Measurements from ENCODE around the gene ARID3C.

The ARID3C gene, protein sequence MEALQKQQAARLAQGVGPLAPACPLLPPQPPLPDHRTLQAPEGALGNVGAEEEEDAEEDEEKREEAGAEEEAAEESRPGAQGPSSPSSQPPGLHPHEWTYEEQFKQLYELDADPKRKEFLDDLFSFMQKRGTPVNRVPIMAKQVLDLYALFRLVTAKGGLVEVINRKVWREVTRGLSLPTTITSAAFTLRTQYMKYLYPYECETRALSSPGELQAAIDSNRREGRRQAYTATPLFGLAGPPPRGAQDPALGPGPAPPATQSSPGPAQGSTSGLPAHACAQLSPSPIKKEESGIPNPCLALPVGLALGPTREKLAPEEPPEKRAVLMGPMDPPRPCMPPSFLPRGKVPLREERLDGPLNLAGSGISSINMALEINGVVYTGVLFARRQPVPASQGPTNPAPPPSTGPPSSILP

DNA sequence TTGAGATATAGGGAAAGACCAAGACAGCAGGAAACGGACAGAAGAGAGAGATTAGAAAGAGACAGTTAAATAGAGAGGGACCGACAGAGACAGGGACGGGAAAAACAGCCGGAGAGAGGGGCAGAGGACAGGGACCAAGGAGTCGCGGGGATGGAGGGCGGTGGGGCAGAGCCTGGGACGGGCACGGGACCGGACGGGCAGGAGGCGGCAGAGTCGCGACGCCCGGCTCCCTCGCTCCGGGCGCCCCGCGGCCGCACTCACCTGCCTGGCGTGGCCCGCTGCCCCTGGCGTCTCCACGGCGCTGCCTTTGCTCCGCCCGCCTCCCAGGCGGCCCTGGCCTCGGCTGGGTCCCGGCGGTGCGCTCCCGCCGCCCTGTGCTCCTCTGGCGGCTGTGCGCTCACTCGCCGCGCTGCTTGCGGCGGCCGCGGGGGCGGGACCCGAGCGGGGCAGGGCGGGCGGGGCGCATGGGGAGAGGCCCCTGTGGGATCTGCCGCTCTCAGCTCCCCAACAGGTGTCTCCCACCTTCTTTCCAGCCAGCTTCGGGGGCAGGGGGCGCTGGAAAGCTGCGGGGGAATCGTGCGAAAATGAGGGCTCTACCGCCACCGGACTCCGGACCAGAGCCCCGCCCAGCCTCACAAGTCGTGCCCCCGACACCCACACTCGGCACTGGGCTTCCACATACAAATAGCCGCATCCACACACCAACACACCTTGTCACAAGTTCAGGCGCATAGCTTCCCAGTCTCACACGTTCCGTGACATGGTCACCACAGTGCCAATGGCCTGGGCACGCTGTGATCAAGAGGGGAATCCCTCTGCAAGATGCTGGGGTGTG is at the start of gene ARID3C:
Gene ARID3C (minus strand): TSS at position 411 of the 835 bp plus-strand sequence. CDS start 1,052 bp downstream, outside the sequence.
- DNase-seq (ENCODE audit: low spot score) = no peak

GRCh38 chr9:34675869-34676268 is 47.0 kb upstream of the ARID3C start:
- no peak for DNase-seq (ENCODE audit: low spot score)

GRCh38 chr9:34675048-34675714 is 46.3 kb upstream of the ARID3C start:
- DNase-seq (ENCODE audit: low spot score) = peak; percentile 82

GRCh38 chr9:34674440-34674839 is 45.6 kb upstream of the ARID3C start:
- DNase-seq (ENCODE audit: low spot score) = no peak

- DNase-seq (ENCODE audit: low spot score) = no peak
Measured at GRCh38 chr9:34671307-34671706, 42.4 kb upstream of the ARID3C start.

GRCh38 chr9:34669809-34670562 is 41.1 kb upstream of the ARID3C start:
- no peak for DNase-seq (ENCODE audit: low spot score)

DNA sequence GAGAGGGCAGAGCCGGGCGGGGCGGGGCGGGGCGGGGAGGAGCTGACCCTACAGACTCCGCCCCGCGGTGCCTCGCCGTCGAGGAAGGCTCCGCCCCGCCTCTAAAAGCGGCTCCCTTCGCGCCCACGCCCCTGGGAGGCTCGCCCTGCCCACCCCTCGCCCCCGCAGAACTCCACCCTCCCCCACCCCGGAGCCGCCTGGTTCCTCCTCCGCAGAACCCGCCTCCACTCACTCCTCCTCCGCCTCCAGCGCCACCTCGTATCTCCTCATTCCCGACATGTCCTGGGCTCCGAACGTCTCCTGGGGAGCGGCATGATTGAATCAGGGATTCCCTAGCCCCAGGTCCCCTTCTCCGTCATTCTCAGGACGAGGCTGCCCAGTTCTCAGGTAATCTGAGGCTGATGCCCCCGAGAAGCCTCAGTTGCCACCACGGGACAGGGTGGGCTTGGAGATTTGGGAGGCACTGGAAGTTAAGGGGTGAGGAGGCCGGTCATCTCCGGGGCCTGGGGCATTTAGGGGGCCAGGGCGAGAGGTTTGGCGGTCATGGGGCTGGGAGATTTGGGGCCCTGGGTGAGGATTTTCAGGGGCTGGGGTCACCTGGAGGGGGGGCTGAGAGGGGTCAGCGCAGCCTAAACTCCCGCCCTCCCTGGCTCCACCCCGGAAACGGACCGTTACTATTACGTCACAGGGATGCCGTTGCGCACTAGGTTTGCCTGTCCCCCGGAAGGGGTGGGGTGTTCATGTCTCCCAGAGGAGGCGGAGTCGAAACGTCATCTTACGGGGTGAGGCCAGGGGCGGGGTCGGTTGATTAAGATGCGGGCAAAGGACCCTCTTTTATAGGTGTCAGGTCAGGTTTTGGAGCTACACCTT is 36.8 kb upstream of the ARID3C start:
- no peak for DNase-seq (ENCODE audit: low spot score)

GRCh38 chr9:34665067-34665380 is 36.2 kb upstream of the ARID3C start:
- no peak for DNase-seq (ENCODE audit: low spot score)

DNA sequence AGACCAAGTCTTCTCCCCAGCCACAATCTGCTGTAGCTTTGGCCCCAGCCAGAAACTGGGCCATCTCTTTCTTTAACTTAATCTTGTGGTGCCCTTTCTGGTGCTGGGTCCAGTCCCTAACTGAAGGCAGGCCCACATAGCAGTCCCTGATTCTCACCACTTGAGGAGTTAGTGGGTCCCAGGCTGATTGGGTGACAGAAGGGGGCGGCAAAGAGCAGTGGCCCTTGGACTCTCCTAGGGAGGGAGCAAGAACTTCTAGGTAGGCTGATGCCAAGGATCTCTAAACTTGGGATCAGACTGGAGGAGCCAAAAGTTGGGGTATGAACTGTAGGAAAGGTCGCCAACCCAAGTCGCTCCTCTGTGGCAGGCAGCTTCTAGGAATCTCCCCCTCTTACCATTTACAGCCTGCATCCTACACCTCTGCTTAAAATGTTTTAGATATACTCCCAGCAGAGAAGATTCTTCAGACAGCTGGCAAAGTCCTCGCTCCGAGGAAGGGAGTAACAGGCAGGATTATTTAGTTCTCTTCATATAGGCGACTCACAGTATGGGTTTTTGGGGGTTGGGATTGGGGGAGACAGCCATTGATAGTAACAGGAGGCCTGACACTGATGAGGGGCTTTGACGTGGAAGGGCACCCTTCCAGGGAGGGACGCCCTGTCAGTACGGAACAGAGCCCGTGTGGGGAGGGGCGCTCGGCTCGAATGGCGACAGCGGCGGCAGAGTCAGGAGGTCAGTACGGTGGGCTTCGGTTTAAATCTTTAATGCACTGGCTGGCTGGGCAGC is 35.6 kb upstream of the ARID3C start:
- peak; percentile 15 for DNase-seq (ENCODE audit: low spot score)

DNA sequence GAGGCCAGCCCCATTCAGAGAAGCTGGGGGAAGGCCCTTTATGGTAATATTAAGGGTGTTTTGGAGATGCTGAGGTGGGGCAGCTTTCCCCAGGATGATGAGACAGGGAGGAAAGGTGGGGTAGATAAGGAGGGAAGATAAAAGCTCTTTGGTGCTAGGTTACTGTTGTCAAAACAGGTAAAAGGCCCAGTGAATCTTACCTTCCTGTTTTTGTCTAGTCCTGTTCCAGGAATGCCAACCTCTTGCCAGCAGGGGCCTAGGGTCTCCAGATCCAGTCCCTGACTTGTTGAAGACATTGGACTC is 34.4 kb upstream of the ARID3C start:
- no peak for DNase-seq (ENCODE audit: low spot score)

DNA sequence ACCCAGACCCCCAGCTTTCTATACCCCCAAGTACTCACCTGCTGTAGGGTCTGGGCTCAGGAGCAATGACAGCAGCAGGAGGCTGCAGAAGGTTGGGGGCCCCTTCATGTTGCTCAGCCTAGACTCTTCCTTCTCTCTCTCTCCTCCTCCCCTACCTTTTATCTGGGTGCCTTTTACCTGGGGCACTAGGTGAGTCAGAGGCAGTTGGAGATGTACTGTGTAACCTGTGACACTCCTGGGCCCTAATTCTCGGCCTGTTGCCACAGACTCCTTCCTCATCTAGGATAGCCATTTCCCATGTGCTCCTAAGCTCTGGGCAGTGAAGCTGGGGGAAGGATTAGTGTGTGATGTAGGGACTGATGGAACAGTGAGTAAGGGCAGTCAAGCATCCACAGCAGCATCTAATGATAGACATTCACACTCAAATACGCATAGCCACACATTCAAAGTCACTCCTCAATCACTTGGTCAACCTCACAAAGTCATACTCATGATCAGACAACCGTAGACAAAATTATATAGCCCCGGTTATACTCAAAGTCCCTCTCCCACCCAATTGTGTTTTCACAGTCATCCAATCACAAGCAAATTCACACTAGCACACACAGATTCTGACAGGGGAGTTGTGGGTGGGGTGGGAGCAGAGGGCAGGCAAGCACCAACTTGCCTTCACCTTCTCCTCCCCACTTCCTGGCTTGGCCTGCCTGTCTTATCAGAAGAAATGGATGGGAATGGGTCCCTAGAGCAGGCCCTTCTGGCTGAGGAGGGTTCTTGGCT is 33.8 kb upstream of the ARID3C start, which contains the start of gene CCL27:
Gene CCL27 (minus strand): TSS at position 132 of the 777 bp plus-strand sequence. CDS start 24 bp downstream, at position 108.
- DNase-seq (ENCODE audit: low spot score) = no peak

DNA sequence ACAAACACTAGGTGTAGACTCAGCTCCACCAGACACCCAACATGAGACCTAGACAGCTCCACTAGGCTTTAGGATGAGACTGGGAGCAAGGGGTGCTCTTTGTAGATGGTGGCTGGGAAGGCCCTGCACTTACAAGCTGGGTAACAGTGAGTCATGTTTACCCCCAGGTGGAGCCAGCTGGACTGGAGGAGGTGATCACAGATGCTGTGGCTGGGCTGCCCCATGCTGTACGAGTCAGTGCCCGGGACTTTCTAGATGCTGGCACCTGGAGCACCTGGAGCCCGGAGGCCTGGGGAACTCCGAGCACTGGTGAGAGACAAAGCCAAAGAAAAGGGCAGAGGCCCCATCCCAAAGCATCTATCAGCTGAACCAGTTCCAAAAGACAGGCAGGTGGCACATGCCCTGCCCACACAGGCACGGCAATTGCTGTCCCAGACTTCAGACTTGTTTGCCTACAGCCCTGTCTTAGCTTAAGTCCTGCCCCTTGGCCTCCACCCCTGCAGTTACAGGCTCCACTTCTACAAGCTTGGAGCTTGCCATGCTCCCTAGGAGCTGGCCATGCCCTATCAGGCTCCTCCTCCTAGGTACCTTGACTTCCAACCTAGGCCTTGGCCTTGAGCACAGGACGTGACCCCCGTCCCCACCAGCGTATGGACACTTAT is 30.9 kb upstream of the ARID3C start:
- no peak for DNase-seq (ENCODE audit: low spot score)

DNA sequence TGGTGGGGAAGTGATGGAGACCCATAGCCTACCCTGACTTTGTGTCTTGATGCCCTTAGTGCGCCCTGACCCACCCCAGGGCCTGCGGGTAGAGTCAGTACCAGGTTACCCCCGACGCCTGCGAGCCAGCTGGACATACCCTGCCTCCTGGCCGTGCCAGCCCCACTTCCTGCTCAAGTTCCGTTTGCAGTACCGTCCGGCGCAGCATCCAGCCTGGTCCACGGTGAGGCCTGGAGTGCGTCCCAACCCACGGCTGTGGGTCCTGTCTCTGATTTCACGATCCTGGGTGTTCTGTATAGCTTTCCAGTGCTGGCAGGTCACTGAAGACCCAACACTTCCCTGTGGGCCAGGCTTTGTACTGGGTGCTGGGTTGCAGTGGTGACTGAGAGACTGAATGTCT is 29.6 kb upstream of the ARID3C start:
- DNase-seq (ENCODE audit: low spot score) = no peak

DNA sequence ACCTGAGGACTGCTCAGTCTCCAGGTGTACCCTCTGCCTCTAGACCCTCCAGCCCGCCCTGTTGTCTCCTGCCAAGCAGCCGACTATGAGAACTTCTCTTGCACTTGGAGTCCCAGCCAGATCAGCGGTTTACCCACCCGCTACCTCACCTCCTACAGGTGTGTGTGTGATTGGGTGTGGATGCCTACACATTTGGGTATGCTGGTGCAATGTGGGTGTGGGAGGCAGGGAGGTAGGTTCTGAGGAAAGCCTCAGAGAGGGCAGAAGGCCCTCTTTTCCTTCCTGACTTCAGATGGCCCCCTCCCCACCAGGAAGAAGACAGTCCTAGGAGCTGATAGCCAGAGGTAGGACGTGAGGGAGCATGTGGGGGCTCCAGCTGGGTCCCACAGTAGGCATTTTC is 28.1 kb upstream of the ARID3C start:
- DNase-seq (ENCODE audit: low spot score) = no peak

DNA sequence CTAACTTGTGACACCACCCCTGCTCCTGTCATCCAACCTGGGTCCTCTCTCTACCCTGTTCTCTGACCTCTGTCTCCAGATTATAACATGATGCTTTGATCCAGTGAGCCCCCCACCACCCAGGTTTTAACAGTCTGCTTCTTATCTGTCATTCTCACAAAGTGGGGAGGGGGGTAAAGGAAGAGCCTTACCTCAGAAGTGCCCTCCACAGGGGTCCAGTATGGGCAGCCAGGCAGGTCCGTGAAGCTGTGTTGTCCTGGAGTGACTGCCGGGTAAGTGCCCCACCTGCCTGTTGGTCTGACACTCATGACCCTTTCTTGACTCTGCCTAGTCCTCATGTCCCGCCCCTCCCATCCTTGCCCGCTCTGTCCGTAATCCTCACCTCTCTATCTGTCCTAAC is 26.5 kb upstream of the ARID3C start:
- no peak for DNase-seq (ENCODE audit: low spot score)

GRCh38 chr9:34654323-34655051 is 25.6 kb upstream of the ARID3C start:
- DNase-seq (ENCODE audit: low spot score) = no peak

- DNase-seq (ENCODE audit: low spot score) = no peak
Measured at GRCh38 chr9:34653151-34654072, 24.5 kb upstream of the ARID3C start.
